Measurements from ENCODE around the gene UBXN1. TPM values are rescaled to one million over a fixed set of nuclear protein-coding genes. Genes with fewer than 3 reads are reported as not detected.

Gene UBXN1
- total RNA-seq, result 100 to 1,000 TPM; 216 to 450 (median 265) TPM

DNA sequence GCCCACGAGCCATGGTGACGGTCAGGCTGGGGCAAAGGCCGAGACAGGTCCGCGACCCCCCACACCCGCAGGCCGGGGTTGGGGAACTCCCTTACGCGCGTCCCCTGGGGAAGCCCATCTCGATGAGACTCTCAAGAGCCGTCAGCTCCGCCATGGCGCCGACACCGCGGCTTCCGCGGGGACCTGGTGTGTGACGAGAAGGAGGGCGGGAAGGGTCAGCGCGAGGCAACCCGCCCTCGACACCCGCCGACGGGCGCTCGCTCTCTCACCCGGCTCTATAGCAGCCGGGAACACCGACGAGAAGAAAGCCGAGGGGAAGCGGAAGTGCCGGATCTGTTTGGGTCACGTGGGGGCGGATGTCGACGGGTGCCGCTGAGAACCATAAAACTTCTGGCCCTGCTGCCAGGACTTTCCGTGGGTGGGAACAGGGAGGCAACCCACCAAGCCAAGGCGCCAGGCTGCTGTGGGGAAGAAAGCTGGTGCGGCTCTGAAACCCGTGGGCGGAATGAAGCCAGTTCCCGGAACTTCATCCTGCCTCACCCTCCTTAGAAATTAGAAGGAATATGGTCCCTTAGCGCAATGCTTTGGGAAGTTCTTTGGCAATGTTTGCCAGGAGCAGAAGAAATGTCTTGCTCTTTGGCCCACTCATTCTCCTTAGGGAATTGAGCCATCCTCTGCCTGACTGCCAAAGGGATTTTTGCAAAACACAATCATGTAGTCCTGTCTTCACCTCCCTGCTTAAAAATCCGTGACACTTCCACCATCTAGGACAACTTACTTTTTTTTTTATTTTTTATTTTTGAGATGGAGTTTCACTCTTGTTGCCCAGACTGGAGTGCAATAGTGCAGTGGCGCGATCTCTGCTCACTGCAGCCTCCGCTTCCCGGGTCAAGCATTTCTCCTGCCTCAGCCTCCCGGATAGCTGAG lies at the start of gene UBXN1:
UBXN1 (minus strand) TSS at position 304 of the 927 bp plus-strand sequence; CDS start at position 154, 150 bp downstream.
- Histone ChIP-seq H3K4me3 (peak within 1 kb of the TSS; percentile 91 to 98 (median 93)), H3K27me3 (no peaks in the 10 kb centered on the region), H3K4me1 (peaks cover 21 to 44% of the 10 kb centered on the region in 2 donors), H3K36me3 (peaks cover 0 to 23% of the 10 kb centered on the region in 2 donors), H3K9me3 (no peaks in the 10 kb centered on the region), H3K27ac (peak within 1 kb of the TSS; percentile 88 to 97 (median 94))
- intact Hi-C loops (cut with DNase I; ENCODE audit: low total_unique reads), result loop anchor here (1.0 to 5.0 kb wide), 3 partner anchors 26 to 77 kb away; partner anchors contain the start of genes HNRNPUL2, INTS5 and MTA2
- TF ChIP-seq POLR2A (IDR thresholded peaks at IDR 0.05) (peak; percentile 75 to 85), CTCF (IDR thresholded peaks at IDR 0.05 in 4 of 5, conservative IDR thresholded peaks at IDR 0.05 in 1 of 5) (no peak)
- ATAC-seq (peak; percentile 83 to 85), DNase-seq (peak; percentile 87 to 92)
- in situ Hi-C loops (cut with MboI; ENCODE audit: low sequenced_read_pairs in 4 of 4), result loop anchor here in 2 of 4 donors (25.0 kb wide), 1 partner anchor 292 kb away; no protein-coding TSS in a partner anchor

DNA sequence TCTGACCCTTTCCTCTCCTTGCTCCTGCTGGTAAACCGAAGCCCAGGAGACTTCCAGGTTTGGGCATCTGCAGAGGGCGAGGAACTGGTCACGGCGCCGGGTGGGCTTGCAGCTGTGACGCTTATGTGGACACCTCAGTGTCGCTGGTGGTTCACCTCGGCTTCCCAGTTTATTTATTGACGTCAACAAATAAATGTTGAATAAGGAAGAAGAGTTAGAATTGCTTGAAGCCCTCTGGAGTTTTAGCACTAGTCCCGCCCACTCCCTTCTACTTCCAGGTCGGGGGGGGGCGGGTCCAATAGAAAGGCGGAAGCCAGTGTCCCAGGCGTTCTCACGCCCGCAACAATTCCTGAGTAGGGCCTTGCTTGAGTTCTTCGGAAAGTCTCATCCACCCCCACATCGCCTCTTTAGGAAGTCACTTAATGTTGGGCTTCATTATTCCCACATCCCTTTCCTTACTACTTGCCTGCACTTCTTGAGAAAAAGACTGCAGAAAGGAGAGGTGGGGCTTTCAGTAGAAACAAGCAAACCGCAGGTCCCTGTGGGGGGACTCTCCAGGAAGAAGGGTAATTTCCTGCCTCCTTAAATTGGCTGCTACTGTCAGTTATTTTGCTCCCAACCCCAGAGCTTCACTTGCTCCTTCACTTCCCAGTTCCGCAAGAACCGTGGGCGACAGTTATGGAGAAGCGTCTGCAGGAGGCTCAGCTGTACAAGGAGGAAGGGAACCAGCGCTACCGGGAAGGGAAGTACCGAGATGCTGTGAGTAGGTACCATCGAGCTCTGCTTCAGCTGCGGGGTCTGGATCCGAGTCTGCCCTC lies 49.5 kb upstream of the UBXN1 start, which contains the start of gene TTC9C:
TTC9C (plus strand) TSS at position 316 of the 818 bp plus-strand sequence; CDS start at position 679, 363 bp downstream.
- peak; percentile 63 to 70 for ATAC-seq
- H3K27me3 ChIP-seq, result no peaks in the 10 kb centered on the region
- in situ Hi-C loops (cut with MboI; ENCODE audit: low sequenced_read_pairs in 4 of 4) (no loop called here), intact Hi-C loops (cut with DNase I; ENCODE audit: low total_unique reads) (loop anchor here (5.0 kb wide), 1 partner anchor 129 kb away; no protein-coding TSS in a partner anchor)
- H3K27ac ChIP-seq, result peak within 1 kb of the TSS; percentile 87 to 94 (median 90)
- peak within 1 kb of the TSS; percentile 63 to 95 (median 80) for H3K4me3 ChIP-seq
- peak; percentile 78 to 85 for DNase-seq
- H3K36me3 ChIP-seq, result peaks cover 0 to 15% of the 10 kb centered on the region in 2 donors
- TF ChIP-seq POLR2A (IDR thresholded peaks at IDR 0.05) (peak; percentile 60 to 85), CTCF (IDR thresholded peaks at IDR 0.05 in 4 of 5, conservative IDR thresholded peaks at IDR 0.05 in 1 of 5) (no peak)
- H3K9me3 ChIP-seq, result no peaks in the 10 kb centered on the region
- H3K4me1 ChIP-seq, result peaks cover 42 to 47% of the 10 kb centered on the region in 2 donors

GRCh38 chr11:62727872-62728170 lies 48.9 kb upstream of the UBXN1 start:
- TF ChIP-seq CTCF (IDR thresholded peaks at IDR 0.05 in 4 of 5, conservative IDR thresholded peaks at IDR 0.05 in 1 of 5) (no peak), POLR2A (IDR thresholded peaks at IDR 0.05) (no peak)
- DNase-seq, result peak; percentile 89 to 90

GRCh38 chr11:62727165-62727871 lies 48.4 kb upstream of the UBXN1 start, which contains the start of gene HNRNPUL2:
Gene HNRNPUL2 (minus strand): TSS chr11:62727457. CDS start chr11:62727156, 301 bp downstream.
- intact Hi-C loops (cut with DNase I; ENCODE audit: low total_unique reads) (loop anchor here (1.0 to 5.0 kb wide), 5 partner anchors 18 to 130 kb away; partner anchors contain the start of genes TMEM179B, UBXN1 and ZBTB3), in situ Hi-C loops (cut with MboI; ENCODE audit: low sequenced_read_pairs in 4 of 4) (no loop called here)
- no peaks in the 10 kb centered on the region for H3K27me3 ChIP-seq
- H3K36me3 ChIP-seq, result peaks cover 0 to 17% of the 10 kb centered on the region in 2 donors
- peak; percentile 79 to 81 for ATAC-seq
- no peaks in the 10 kb centered on the region for H3K9me3 ChIP-seq
- peak; percentile 97 to 99 for DNase-seq
- TF ChIP-seq POLR2A (IDR thresholded peaks at IDR 0.05), result peak; percentile 93 to 97
- TF ChIP-seq CTCF (IDR thresholded peaks at IDR 0.05 in 4 of 5, conservative IDR thresholded peaks at IDR 0.05 in 1 of 5), result no peak
- H3K4me1 ChIP-seq, result peaks cover 44 to 47% of the 10 kb centered on the region in 2 donors
- peak within 1 kb of the TSS; percentile 63 to 95 (median 80) for H3K4me3 ChIP-seq
- H3K27ac ChIP-seq, result peak within 1 kb of the TSS; percentile 87 to 94 (median 90)

More at GRCh38 chr11:62727872-62728170, 48.9 kb upstream of the UBXN1 start:
- Histone ChIP-seq H3K9me3 (no peaks in the 10 kb centered on the region), H3K4me1 (peaks cover 44 to 47% of the 10 kb centered on the region in 2 donors), H3K27me3 (no peaks in the 10 kb centered on the region), H3K27ac (peak overlapping the region; percentile 87 to 94 (median 90)), H3K36me3 (peaks cover 0 to 16% of the 10 kb centered on the region in 2 donors), H3K4me3 (peak overlapping the region; percentile 63 to 95 (median 80))
- intact Hi-C loops (cut with DNase I; ENCODE audit: low total_unique reads) (loop anchor here (1.0 to 5.0 kb wide), 5 partner anchors 19 to 129 kb away; partner anchors contain the start of genes TMEM179B, UBXN1 and ZBTB3), in situ Hi-C loops (cut with MboI; ENCODE audit: low sequenced_read_pairs in 4 of 4) (no loop called here)
- peak; percentile 87 to 89 for ATAC-seq

Measured in gastrocnemius medialis (tissue), 4 donors.